Spleen (tissue), 7 donors: Measurements from ENCODE around the gene PLEKHA1.

ENCODE experiments used
- CTCF ChIP-seq, 11 experiments: fragments of 200-600 bp in 7 of 11; fragments of 450-650 bp in 4 of 11; sonication (generic) in 4 of 11; IDR thresholded peaks in 8 of 11; conservative IDR thresholded peaks in 3 of 11; 1 replicate in 7 of 11; 2 replicates in 4 of 11; pipeline versions ENCODE4 v1.4.0 to v1.8.0; 2016 to 2021; ENCODE audit warnings: antibody characterized with exemption in 11 of 11, inconsistent platforms in 4 of 11, mild to moderate bottlenecking in 1 of 11
- POLR2A ChIP-seq, 3 donors: fragments of 450-650 bp; IDR thresholded peaks; one replicate each; pipeline ENCODE4 v1.5.1; 2017; ENCODE audit warnings: antibody characterized with exemption in 3 of 3, mild to moderate bottlenecking in 1 of 3
- POLR2AphosphoS5 ChIP-seq, 3 donors: sonication (generic); formaldehyde crosslinking; IDR thresholded peaks; one replicate each; pipeline ENCODE4 v1.5.1; 2017; ENCODE audit warnings: antibody characterized with exemption in 3 of 3
- donor health status: DM: no; HTN: no; CAD: no; lungs with moderate emphysema.
- donor health status: DM: no; HTN: no; CAD: no.
- donor health status: DM: no; HTN: no; CAD: no.

GRCh38 chr10:122349758-122350369 lies 24.6 kb upstream of the PLEKHA1 start:
- TF ChIP-seq POLR2AphosphoS5 (IDR thresholded peaks at IDR 0.05) (no peak), CTCF (IDR thresholded peaks at IDR 0.05 in 8 of 11, conservative IDR thresholded peaks at IDR 0.05 in 3 of 11) (no peak), POLR2A (IDR thresholded peaks at IDR 0.05) (no peak)
